ENCODE measurements around the gene SLC35B2.

Gene SLC35B2

DNA sequence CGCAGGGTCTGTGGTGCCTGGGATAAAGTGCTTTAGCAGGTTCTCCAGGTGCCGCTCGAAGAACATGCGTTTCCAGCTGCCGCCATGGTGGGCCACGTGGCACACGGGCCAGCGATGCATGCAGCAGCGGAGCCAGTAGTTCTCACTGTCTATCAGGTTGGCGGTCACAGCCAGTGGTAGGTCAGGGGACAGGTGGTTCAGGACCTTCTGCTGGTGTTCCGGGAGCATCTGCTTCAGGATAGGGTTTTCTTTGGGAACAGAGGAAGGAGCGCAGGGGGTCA lies 28.9 kb upstream of the SLC35B2 start:
- in situ Hi-C loops (cut with MboI; ENCODE audit: low sequenced_read_pairs), result no loop called here

DNA sequence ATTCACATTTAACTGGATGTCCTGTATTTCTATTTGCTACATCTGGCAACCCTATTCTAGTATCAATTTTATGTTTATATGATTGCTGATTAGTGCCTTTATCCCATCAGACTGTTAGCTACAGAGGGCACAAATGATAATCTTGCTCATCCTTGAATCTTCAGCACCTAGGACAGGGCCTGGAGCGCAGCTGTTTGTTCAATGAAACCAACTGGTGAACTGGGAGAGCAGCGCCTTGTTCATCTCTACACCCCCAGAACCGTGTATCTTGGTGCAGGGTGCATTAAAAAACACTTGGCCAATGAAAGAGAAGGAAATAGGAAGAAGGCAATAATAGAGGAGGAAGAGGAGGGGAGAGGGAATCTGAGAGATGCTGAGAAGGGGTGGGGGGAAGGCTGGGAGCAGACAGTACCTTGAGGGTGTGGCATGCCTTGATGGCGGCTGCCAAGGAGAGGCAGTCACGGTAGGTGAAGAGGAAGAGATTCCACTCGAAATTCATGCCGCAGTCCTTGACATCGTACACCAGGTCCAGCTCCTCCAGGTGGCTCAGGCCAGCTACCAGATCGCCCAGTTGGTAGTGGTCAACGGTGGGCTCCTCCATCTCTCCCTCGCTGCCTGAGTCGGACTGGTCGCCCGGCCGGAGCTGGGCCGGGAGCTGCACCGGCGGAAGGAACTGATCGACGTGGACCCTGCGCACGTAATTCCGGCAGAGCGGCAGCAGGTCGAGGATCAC lies 28.4 kb upstream of the SLC35B2 start:
- in situ Hi-C loops (cut with MboI; ENCODE audit: low sequenced_read_pairs), result no loop called here

DNA sequence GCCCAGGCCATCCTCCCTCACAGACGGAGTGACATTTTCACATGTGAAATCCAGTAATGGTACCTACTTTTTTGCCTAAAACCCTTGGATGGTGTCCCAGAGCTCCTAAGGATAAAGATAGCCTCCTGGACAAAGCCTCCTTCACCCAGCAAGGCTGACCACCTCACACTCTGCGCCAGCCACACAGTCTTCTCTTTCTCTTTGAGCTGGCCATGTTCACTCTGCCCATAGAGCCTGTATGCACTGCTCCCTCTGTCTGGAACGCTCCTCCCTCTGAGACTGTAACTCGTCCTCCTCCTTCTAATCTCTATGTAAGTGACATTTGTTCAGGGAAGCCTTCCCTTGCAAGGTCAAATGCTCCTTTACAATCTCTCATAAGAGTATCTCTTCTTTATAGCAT lies 27.5 kb upstream of the SLC35B2 start:
- in situ Hi-C loops (cut with MboI; ENCODE audit: low sequenced_read_pairs), result no loop called here

DNA sequence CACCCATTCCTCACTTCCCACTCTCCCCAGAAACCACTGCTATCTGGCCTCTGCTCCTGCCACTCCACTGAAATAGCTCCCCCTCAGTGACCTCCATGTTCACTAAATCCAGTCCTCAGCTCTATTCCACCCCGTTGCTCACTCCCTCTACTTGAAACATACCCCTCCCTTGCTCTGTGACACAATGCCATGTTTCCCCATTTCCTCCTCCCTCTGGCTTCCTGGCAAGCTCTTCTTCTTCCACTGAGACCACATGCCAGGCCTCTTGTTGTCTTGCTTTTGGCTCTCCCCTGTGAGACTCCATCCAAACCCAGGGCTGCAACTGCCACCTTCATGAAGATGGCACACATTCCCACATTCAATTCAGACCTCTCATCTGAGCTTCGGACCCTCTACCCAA lies 26.8 kb upstream of the SLC35B2 start:
- in situ Hi-C loops (cut with MboI; ENCODE audit: low sequenced_read_pairs), result no loop called here

DNA sequence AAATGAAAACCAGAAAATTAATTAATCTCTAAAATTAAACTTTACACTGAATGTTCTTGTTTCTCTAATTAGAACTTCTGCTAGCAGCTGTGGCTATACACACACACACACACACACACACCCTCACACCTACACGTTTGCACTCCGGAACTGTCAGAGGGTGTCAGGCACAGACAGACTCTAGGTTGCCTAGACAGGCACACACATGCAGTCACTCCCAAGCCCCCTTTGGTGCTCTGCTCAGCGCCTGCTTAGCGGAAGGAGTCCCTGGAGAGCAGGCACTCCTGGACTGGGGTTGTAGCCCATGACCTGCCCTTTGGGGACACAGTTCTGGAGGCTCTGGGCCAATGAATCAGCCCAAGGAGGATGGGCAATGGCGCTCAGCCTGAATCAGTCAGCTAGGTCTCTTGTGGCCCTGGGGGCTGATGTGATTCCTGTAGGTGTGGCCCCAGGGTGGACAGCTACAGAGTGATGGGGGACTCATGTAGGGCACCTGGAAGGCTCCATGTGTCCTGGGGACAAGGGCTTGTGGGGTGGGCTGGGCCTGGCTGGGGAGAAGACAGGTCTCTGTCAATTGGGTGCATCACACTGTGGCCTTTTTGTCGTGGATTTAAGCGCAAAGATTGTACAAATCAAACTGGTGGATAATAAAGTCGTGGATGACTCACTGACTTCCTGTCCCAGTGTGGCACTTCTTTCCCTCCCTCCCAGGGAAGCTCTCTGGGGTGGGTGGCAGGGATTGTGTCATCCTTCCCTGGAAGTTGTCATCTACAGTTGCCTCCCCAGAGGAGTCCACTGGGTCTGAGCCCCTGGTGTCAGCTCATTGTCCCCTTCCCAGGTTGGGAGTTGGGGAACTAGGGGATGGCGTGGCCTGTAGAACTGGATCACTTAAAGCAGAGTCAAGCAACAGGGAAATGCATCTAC lies 21.7 kb upstream of the SLC35B2 start:
- in situ Hi-C loops (cut with MboI; ENCODE audit: low sequenced_read_pairs), result no loop called here

DNA sequence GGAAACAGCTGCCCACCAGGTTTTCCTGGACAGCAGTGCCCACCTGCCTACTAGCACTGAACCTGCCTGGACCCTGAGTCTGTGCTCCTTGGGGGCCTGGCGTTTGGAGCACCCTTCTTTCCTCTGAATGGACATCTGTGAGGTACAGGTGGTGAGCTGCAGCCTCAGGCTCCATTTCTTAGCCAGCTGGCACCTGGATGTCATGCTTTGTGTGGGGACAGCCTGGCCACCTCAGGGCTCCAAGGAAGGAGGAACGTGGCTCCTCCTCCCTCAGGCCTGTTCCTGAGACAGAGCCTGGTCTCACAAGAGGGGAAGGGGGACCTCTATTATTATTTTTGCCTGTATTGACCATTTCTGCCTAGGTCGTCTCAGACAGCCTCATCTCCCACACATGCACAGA lies 21.0 kb upstream of the SLC35B2 start:
- in situ Hi-C loops (cut with MboI; ENCODE audit: low sequenced_read_pairs), result no loop called here

DNA sequence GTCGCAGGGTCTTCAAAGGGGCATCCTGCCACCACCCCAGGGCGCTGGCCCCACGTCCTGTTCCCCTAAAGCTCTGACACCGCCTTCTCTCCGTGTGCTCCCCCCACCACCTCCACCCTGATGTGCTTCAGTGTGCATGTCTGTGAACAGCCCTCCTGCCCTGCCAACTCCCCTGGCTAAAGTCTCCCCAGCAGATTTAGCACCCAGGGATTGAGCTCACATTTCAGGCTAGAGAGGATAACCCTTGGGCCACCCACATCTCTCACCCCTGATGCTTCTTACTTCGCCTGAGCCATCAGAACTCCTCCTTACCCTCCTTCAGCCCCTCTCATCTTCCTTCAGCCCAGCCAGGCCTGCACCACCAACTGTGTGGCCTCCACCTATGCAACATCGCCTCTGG lies 20.4 kb upstream of the SLC35B2 start:
- in situ Hi-C loops (cut with MboI; ENCODE audit: low sequenced_read_pairs), result no loop called here

DNA sequence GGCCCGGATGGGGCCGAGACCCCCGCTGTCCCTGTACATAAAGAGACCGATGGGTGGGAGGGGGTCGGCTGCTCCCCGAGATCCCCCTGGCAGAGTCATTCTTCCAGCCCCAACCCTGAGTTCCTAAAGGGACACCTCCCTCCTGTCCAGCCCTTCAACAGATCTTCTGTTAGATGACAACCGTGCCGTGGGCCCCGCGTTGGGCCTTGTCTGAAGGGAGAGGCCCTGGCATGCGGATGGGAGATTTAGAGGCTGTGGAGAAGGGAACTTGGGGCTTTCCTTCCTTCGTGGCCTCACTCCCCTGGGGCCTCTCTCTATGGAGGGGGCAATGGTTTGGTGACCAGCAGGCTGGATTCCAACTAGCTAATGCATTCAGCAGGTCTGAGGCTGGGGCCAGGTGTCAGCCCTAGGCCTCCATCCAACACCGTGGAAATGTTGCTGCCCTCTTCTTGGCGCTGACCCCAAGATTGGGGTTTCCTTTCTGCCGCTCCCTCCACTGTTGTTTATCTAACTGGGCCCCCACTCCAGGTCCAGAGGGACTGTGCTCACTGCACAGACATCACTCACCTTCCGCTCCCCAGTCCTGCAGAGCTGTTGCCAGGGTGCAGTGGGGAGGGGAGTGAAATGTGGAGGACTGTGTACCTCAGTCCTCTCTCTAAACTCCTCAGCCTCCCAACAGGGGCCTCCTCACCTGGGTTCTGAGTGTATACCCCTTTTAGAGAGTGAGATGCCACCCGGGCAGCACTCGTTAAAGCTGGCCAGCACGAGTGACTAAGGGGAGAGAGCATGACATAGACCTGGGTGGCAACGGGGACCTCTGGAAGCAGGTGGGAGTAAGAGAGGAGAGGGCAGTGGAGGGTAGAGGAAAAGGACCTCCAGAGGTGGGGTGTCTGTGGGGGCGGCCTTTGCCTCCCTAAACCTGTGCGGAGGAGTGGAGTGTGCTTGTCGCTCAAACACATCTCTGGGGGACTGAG lies 19.6 kb upstream of the SLC35B2 start:
- in situ Hi-C loops (cut with MboI; ENCODE audit: low sequenced_read_pairs), result no loop called here

DNA sequence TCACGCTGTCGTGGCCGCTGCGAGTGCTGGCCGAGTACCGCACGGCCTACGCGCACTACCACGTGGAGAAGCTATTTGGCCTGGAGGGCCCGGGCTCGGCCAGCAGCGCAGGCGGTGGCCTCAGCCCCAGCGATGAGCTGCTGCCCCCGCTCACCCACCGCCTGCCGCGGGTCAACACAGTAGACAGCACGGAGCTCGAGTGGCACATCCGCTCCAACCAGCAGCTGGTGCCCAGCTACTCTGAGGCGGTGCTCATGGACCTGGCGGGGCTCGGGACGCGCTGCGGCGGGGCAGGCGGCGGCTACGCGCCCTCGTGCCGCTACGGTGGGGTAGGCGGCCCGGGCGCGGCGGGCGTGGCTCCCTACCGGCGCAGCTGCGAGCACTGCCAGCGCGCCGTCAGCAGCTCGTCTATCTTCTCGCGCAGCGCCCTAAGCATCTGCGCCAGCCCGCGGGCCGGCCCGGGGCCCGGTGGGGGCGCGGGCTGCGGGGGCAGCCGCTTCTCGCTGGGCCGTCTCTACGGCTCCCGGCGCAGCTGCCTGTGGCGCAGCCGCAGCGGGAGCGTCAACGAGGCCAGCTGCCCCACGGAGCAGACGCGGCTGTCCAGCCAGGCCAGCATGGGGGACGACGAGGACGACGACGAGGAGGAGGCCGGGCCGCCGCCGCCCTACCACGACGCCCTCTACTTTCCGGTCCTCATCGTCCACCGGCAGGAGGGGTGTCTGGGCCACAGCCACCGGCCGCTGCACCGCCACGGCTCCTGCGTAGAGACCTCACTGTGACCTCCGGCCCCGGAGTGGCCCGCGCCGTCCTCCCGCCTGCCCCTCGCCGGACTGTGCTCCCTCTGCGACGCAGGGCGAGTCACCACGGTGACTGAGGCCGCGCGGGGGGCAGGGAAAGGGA lies 18.7 kb upstream of the SLC35B2 start:
- in situ Hi-C loops (cut with MboI; ENCODE audit: low sequenced_read_pairs), result no loop called here

DNA sequence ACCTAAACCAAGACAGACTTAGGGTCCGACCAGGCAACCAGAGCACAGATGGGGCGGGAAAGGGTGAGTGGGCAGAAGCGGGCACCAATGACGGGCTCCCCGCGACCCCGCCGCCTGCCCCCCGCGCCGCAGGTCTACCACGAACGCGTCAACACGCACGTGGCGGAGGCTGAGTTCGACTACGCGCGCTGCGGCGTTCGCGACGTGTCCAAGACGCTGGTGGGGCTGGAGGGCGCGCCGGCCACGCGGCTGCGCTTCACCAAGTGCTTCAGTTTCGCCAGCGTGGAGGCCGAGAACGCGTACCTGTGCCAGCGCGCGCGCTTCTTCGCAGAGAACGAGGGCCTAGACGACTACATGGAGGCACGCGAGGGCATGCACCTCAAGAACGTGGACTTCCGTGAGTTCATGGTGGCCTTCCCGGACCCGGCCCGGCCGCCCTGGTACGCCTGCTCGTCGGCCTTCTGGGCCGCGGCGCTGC lies 18.0 kb upstream of the SLC35B2 start:
- in situ Hi-C loops (cut with MboI; ENCODE audit: low sequenced_read_pairs), result no loop called here

DNA sequence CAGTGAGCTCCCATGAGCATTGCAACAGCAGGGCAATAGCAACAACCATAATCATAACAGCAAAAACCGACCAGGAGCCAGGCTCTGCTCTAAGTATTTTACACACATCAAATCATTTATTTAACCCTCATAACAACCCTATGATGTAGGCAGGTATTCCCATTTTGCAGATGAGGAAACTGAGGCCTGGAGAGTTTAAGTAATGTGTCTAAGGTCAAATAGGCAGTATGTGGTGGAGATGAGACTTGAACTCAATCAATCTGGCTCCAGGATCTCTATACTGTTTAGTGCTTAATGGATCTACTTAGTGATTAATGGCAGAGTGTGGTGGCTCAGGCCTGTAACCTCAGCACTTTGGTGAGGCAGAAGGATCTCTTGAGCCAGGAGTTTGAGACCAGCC lies 16.3 kb upstream of the SLC35B2 start:
- in situ Hi-C loops (cut with MboI; ENCODE audit: low sequenced_read_pairs), result no loop called here

DNA sequence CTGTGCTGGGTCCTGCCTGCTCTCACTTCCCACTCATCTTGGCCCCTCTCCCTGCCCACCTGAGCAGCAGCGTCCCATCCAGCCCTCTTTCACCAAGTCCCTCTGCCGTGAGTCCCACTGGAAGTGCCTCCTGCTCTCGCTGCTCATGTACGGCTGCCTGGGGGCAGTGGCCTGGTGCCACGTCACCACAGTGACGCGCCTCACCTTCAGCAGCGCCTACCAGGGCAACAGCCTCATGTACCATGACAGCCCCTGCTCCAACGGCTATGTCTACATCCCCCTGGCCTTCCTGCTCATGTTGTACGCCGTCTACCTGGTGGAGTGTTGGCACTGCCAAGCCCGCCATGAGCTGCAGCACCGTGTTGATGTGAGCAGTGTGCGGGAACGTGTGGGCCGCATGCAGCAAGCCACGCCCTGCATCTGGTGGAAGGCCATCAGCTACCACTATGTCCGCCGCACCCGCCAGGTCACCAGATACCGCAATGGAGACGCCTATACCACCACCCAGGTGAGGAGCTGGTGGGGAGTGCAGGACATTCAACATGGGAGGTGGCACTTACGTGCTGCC lies 15.8 kb upstream of the SLC35B2 start:
- in situ Hi-C loops (cut with MboI; ENCODE audit: low sequenced_read_pairs), result no loop called here

DNA sequence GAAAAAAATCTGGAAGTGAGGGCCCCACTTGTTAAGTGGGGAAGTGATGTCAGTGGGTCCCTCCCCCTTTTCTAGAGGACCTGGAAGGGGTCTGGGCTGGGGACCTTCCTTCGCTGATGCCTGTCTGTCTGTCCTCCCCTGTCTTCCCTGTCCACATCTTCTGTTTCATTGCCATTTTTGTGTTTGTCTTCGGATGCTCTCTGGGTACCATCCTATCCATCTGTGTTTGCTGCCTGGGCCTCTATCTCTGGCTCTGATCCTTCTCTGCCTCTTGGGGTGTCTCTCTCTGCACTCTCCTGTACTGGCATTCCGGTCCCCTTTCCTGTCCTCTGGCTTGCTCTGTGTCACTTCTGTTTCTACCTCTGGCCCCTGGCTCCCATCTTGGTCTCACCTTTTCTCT lies 15.2 kb upstream of the SLC35B2 start:
- in situ Hi-C loops (cut with MboI; ENCODE audit: low sequenced_read_pairs), result no loop called here

DNA sequence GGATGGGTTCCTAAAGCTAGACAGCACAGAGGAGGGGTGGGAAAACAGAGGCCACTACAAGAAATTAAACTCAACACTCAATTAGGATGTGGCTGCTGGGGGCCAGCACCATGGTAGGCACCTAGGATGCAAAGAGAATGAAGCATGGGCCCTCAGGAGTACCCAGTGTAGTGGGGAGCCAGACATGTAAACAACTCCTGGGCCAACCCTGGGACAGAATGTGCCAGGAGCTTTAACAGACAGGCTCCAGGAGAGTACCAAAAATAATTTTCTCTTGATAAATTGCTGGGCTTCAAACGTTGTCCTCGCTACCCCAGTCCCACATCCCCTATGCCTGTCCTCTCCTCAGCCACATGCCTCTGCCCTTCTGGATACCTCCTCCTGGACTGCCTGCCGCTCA lies 14.6 kb upstream of the SLC35B2 start:
- in situ Hi-C loops (cut with MboI; ENCODE audit: low sequenced_read_pairs), result no loop called here

DNA sequence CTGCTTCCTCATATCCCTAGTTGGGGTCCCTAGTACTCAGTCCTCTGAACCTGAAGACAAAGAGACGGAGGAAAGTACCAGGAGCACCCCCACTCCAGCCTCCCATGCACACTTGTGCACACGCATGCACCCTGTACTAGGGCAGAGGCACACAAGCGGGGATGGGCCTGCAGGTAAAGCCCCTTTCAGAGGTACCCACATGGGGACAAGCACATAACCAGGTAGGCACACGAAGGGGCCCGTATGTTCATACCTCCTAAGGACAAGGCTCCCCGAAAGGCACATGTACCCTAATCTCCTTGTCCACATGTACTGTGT lies 14.0 kb upstream of the SLC35B2 start:
- in situ Hi-C loops (cut with MboI; ENCODE audit: low sequenced_read_pairs), result no loop called here

DNA sequence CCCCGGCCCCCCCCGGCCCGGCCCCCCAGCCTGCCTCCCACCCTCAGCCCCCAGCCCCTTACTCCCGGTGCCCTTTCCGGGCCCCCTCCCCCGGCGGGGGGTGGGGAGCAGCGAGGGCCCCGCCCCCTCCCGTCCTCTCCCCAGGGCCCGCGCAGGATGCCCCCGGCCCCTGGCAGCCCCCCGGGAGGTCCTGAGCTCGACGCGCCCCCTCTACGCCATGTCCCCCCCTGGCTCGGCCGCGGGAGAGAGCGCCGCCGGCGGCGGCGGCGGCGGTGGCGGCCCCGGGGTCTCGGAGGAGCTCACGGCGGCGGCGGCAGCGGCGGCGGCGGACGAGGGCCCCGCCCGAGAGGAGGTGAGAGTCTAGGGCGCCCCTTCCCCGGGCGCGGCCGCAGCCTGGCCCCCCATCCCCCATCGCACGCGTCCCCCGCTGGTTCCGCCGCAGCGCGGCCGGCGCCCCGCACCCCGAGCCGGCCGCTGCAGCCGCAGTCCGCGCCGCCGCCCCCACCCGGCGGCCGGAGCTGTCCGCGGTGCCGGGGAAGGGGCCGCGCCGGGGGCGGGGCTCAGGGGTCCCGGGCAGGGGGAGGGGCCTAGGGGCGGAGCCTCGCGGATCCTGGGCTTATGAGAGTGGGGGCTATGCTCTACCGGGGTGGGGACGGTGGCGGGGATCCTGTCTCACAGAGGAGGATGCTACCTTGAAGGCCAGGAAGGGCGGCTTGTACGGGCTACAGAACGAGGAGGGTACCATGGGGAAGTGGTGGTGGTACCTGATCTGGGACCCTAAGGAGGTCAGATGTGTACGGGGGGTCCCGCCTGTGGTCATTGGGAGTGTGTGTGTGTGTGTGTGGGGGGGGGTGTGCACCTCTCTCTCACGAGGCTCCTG lies 13.4 kb upstream of the SLC35B2 start:
- in situ Hi-C loops (cut with MboI; ENCODE audit: low sequenced_read_pairs), result no loop called here

DNA sequence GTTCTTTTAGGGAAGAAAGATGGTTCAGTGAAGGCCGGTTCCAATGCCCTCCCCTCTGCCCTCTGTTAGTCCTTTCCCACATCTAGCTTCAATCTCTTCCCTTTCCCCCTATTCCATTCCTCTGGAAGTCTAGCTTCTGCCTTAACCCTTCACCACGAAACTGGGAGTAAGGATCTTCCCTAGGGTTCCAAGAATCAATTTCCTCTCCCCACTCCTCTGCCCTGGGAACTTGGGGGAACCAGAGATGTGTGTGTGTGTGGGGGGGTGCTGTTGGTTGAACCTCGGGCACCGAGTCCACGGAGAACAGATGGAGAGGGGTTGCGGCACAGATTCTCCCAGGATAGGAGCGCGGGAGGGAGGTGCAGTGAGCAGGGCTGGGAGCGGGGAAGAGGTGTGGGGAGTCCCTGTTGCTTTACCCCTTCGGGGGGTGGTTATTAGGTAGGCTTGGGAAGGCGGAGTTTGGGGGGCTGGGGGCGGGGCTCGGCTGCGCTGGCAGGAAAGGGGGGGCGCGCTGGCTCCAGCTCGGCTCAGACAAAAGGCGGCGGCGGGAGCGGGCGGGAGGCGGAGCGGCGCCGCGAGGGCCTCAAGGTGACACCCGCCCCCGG lies 12.7 kb upstream of the SLC35B2 start, which contains the start of gene TMEM151B:
Gene TMEM151B (plus strand): TSS at position 530 of the 605 bp plus-strand sequence. CDS start 293 bp downstream, outside the sequence.
- in situ Hi-C loops (cut with MboI; ENCODE audit: low sequenced_read_pairs), result no loop called here

DNA sequence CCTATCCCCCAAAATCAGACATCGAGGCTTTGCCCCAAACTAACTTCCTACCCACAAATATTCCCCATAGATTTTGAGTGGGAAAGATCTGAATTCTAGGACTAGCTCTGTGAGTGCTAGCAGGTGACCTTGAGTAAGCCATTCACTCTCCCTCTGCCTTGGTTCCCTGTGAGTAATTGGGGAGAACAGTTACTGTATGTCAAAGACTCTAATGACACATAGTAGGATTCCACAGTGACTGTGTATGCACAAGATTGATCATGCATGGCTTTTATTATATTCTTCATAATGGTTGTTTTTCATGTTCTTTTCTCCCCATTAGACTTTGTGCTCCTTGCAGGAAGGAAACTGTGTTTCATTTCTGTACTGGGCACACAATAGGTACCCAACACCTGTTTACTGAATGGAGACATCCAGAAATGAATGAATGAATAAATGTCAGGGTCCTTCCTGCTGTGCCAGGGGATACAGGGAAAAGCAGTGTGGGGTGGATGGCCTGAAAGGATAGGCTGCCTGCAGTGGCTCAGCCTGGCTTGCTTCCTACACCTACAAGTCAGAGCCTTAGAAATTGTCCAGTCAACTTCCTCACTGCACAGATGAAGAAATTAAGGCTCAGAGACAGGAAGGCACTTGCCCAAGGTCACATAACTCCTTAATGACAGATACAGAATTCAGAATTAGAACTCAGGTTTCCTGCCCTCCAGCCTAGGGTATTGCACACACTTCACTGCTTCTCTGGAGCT lies 12.0 kb upstream of the SLC35B2 start:
- in situ Hi-C loops (cut with MboI; ENCODE audit: low sequenced_read_pairs), result no loop called here

Measured in hTERT RPE-1 (cell line).